SK-N-MC (cell line): ENCODE results near the gene GNG13.

Source experiments
- EZH2 ChIP-seq: fragments of 200-600 bp; sonication (generic); IDR thresholded peaks from one replicate; pipeline ENCODE4 v1.6.1; 2017; ENCODE audit warnings: antibody characterized with exemption
- FOXP2 ChIP-seq: optimal IDR thresholded peaks from 2 replicates; pipeline ENCODE3; 2011; ENCODE audit warnings: mild to moderate bottlenecking, moderate library complexity; ENCODE audit not compliant: insufficient read depth; ENCODE audit errors: extremely low read length, control extremely low read depth
- POLR2AphosphoS5 ChIP-seq: IDR thresholded peaks from 2 replicates; pipeline ENCODE4 v1.6.1; 2012; ENCODE audit warnings: mild to moderate bottlenecking, low read depth, low read length, borderline replicate concordance

- no peak for TF ChIP-seq EZH2
- TF ChIP-seq POLR2AphosphoS5, result no peak
- no peak for TF ChIP-seq FOXP2
Measured at GRCh38 chr16:802461-802860, 1.9 kb upstream of the GNG13 start.
